ENCODE data around the gene BUD31.
"Not testable (repeated sequence)": the region's sequence is repeated elsewhere in the genome, so short reads cannot be mapped to it uniquely, and the experiment has no call there.

BUD31 gene

DNA sequence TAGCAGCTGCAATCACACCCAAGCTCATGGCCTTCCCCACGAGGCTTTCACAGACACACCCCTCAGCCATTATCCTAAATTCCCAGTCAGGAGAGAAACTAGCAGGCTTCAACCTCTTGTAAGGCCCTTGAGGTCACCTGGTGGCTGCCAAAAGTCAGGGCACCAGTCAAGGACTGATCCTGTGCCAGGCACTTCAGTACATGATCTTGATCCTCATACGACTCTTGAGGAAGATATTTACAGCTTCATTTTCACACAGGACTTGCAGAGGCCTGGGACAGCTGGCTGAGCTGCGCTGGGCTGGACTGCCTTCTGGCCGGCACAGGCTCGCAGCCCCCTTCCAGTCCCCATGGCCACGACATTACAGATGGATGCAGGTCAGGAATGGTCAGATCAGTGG, 9.2 kb upstream of the BUD31 start:
- DNase-seq (ENCODE audit: low read depth, low spot score), result no peak

DNA sequence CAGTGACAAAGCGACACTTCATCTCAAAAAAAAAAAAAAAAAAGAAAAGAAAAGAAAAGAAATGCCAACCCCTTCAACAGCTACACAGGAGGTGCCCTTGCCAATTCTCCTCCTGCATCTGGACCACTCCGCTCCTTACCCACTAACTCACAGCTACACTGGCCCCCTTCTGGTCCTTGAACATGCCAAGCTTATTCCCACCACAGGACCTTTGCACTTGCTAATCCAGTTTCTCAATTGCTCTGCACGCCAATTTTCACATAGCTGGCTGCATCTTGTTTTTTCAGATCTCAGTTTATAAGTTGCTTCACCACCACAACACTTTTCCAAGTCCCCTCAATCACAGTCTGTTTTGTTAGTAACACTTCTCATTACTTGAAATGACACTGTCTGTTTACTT, 5.9 kb upstream of the BUD31 start:
- DNase-seq (ENCODE audit: low read depth, low spot score), result no peak

DNA sequence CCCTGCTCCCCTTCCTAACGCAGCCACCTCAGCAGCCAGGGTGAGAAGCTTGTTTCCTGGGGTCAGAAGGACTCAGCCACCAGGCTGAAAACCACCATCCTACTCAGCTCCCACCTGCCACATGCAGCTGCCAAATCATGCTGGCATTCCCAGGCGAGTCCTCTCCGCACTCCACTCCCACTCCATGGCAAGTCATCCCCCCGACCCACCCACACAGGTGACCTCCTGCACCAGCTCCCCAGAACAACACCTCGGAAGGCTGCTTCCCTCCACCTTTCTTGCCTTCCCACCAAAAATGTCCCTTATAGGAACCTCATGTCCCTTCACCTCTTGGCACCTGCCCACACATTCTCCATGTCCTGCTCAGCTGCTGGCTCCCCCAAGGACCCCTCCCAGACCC, 5.0 kb upstream of the BUD31 start:
- DNase-seq (ENCODE audit: low read depth, low spot score), result no peak

DNA sequence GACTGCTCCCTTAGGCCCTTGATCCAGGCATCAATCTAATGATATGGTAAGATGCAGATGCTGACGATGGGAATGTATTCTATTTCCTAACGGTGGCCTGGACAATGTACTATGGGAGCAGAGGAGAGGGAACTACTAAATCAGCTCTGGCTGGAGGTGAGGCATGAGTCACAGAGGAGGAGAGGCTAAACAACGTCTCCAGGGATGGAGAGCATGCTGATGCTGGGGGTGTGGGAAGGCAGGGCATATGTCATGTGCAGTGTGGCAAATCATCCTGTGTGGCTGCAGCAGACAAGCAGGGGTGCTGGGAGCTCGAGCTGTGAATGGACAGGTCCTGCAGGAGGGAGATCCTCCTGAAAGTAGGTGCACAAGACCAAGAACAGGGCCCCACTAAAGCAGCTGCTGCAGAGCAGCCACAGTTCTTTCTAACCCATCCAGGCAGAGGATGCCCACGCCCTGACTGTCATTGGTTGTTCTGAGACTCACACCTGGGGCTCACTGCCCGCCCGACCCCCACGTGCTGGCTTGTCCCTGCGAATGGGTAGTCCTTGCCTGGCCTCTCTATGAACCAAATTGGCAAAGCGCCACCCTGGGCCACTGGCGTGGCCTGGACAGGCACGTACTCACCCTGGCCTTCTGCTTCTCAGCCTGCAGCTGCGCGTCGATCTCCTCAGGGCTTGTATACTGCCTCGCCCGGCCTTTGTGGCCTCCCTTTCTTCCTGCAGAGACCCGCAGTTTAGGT, 4.4 kb upstream of the BUD31 start:
- DNase-seq (ENCODE audit: low read depth, low spot score), result no peak

DNA sequence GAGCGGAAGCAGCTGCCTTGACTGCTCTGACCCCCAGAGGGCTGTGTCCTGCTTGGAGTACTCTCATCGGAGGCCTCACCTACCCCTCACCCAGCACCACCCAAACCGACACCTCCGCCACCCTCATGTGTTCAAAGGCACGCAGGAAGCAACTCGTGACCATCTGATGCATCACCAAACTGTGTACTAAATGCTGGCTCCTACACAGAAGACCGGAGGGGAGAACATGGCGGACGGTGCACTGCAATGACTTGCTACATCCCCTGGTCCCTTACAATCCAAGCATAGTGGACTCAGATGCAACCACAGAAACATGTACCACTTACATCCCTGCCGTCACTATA, 3.8 kb upstream of the BUD31 start:
- DNase-seq (ENCODE audit: low read depth, low spot score), result no peak

DNA sequence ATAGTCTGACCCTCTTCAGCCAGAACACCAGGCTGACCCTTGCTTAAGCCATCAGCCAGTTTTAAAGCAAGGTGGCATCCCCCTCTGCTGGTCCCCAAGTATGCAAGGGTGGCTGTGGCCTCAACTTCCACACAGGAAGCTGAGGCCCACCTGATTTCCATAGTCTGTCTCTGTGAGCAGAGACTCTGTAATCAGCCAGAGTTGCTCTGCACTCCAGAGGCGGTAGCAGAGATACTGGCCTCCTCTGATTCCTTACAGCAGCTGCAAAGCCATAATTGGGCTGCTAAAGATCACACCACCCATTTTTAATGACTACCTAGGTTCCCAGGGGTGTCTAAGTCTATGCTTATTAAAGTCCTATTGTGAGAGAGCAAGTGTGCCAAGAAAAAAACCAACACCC, 2.2 kb upstream of the BUD31 start:
- DNase-seq (ENCODE audit: low read depth, low spot score), result no peak

DNA sequence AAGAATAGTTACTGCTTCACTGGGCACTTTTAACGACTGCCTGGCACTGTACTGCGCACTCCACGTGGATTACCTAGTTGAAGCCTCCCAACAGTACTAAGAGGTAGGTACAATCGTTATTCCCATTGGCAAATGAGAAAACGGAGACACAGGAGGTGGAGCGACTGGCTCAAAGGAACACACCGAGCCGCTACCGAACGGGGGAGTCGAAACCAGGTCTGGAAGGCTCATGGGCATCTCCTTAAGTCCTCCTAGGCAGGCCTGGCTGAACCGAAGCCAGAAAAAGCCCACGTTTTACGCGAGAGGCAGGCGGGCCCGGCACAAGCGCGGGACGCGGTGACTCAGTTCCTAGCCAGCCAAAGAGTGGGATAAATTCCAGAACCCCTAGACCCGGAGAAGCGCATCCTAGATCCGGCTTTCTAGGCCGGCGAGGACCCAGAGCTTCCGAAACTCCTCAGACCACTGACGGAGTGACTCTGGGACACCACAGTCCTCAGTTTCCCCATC, 844 bp upstream of the BUD31 start:
- DNase-seq (ENCODE audit: low read depth, low spot score), result no peak

DNA sequence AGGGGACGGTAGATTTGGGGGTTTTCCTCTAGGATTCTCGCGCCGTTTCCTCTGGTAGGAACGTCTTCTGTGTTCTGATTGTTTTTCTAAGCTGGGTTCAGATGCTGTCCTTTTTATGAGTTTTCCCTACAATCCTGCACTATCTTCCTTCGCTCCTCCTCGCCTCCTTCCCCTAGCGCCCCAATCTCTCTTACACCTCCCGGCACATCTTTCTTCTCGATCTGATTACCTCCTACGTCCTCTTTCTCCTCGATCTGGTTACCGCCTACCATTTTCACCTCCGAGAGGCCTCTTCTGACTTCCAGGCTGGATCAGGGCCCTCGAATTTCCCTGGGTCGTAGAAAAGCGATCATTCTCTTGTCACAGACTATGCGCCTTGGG, 413 bp downstream of the BUD31 start:
- DNase-seq (ENCODE audit: low read depth, low spot score), result no peak

DNA sequence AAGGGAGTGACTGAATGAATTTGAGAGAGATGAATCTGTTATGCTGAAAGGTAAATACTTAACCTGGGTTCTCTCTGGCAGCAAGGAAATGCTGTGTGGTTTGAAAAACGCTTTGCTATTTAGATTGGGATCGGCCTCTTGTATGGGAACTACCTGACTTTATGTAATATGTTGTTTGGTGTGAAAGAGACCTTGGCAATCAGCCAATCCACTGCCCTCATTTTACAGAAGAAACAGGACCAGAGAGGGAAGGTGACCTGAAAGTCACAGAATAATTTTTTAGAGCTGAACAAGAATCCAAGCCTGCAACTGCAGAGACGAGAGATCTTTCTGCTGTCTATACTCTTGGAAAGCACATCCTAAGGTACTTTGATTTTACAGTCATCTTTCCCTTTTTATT, 1.0 kb downstream of the BUD31 start:
- DNase-seq (ENCODE audit: low read depth, low spot score), result no peak

DNA sequence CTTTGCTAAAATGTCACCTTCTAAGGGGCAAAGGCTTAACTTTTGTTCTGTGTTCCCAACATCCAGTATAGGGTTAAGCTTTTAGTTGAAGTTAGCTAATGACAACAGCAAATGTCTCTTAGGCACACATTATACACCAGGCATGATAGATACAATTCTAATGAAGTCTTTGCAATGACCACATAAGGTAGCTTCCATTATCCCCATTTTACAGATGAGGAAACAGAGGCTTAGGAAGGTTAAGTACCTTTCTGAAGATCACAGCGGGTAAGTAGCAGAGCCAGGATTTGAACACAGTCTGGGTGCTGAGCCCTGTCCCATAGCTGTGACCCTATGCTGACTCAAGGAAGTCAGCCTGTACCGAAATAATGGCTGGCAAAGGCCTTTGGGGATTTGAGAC, 1.9 kb downstream of the BUD31 start:
- no peak for DNase-seq (ENCODE audit: low read depth, low spot score)

DNA sequence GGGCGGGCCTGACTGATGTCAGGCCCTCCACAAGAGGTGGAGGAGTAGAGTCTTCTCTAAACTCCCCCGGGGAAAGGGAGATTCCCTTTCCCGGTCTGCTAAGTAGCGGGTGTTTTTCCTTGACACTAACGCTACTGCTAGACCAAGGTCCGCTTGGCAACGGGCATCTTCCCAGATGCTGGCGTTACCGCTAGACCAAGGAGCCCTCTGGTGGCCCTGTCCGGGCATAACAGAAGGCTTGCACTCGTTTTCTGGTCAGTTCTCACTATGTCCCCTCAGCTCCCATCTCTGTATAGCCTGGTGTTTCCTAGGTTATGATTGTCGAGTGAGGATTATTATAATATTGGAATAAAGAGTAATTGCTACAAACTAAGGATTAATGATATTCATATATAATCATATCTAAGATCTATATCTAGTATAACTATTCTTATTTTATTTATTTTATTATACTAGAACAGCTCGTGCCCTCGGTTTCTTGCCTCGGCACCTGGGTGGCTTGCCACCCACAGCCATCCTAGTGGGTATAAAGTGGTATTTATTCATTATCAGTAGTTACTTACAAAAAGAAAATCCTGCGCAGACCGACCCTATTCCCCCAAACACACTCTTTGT, 6.9 kb downstream of the BUD31 start:
- DNase-seq (ENCODE audit: low read depth, low spot score), result not testable (repeated sequence)

DNA sequence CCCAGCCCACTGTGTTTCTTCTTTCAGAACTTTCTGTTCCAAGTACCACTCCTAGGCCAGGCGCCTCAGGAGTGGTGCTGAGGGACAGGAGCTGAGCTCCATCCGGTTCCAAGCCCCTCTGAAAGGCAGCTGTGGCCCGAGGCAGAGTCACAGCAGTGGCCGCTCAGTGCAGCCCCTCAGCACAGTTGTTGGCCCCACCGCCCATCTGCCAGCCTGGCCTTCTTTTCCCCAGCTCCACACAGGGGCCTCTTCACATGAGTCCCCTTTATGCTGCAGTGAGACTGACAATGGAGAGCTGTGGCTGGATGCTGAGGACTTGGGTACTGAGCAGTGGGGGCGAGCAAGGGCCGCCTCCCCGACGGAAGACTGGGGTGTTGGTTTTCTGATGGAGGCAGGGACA, 9.5 kb downstream of the BUD31 start:
- DNase-seq (ENCODE audit: low read depth, low spot score), result no peak

DNA sequence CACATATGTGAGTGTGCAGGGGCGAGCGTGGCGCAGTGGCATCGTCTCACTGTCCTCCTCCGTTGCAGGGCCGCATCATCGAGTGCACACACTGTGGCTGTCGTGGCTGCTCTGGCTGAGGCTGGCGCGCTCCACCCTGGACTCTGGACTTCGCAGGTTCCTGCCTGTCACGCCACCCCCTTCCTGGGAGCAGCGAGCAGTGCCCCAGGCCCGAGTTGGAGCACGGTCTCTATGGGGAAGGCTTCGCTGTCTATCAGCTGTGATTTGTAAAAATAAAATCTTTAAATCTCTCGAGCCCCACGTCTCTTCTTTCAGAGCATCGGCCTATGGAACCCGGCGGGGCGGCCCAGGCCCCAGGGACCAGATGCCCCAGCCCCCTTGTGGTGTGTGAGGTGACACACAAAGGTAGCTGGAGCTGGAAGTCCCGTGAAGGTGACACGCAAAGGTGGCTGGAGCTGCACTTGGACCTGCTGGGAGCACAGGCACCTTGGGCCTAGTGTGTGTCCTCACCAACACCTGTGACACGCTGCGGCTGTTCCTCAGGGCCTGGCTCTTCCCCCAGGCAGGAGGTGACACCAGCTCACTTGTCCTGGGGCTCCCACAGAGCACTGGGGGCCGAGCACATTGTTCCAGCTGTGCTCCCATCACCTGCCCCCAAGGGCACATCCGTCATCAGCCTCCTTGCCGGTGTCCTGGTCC, 10.7 kb downstream of the BUD31 start:
- no peak for DNase-seq (ENCODE audit: low read depth, low spot score)

DNA sequence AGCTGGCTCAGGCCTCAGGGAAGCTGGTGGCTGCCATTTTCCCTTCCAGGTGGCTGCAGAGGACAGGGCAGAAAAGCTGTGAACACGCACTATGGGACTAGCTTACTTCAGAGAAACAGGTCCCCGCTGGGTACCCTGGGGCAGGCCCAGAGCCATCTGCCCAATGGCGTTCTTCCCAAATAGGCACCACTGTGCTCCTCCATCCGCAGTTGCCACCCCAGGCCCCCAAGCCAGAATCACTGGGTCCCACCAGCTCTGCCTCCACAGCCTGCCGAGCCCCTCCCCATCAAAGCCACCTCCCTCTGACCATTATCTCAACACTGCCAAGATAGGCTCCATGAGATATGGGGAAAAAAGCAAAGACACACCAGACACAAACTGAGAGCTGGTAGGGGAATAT, 11.4 kb downstream of the BUD31 start:
- DNase-seq (ENCODE audit: low read depth, low spot score), result no peak

DNA sequence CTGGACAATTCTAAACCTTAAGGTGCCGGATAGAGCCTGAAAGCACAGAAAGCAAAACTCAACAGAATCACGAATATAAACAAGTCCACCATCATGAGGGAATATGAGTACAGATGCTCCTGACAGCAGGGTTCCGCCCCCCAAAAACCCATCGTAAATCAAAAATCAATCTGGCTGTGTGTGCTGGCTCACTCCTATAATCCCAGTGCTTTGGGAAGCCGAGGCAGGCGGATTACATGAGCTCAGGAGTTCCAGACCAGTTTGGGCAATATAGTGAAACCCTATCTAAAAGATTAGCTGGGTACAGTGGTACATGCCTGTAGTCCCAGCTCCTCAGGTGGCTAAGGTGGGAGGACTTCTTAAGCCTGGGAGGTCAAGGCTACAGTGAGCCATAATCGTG, 12.2 kb downstream of the BUD31 start:
- no peak for DNase-seq (ENCODE audit: low read depth, low spot score)

DNA sequence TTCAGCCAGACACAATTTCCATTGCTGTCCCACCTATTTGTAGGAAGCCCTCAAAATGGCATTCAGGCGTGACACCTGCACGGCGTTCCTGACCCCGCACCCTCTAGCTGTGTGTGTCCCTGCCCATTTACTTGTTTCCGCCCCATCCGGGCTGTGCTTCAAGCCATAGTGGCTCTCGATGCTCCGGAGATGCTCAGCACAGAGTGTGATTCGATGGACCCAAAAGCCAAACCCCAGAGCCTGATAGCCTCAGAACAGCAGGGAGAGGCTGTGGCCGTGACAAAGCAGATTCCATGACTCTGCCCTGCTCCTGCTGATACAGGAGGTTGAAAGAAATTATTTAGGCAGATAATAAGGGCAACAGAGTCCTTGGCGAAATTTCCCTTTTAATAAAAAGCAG, 13.4 kb downstream of the BUD31 start:
- no peak for DNase-seq (ENCODE audit: low read depth, low spot score)

DNA sequence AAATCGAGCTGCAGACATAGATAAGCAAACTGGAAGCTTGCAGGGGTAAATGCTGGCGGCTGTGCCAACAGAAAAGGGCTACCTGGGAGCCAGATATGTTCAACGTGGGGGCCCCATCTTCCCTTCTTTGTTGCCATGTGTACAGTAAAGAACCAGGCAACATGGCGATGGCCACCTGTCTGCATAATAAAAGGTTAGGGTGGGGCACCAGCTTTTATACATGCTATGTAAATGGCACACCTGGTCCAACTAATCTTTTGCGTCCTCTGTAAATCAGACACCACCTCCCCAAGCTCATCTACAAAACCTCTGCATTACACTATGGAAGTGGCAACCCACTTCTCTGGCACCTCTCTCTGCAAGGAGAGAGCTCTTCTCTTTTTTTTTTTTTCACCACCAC, 13.9 kb downstream of the BUD31 start:
- DNase-seq (ENCODE audit: low read depth, low spot score), result no peak

DNA sequence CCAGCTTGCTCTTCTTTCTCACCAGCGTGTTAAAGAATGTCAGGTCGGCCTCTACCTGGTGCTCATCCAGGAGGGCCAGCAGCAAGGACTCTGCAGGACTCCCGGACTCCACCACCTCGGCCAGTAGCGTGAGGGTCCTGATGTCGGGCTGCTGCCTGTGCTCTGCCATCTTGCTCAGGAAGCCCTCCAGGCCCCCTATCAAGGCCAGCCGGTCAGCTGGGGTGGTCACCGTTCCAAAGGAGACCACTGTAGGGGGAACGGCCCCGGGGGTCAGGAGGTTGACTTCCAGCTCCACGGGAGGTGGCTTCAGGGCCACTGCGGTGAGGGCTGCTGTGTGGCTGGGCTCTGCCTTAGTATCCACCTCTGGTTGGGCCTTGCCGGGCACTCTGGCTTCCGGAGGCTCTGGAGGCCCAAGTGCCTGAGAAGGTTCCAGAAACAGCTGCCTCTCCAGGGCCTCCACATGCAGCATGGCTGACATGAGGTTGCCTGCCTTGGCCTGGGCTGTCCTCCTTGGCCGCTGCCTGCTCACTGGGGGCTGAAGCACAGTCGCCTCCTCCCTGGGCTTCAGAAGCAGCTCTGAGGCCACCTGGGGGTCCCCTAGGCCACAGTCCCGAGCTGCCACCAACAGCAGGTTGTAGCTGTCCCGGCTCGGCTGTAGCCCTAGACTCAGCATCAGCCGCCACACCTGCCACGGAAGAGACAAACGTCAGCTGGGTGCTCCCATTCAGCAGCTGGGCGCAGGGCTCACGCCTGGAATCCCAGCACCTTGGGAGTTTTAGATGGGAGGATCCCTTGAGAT, 16.4 kb downstream of the BUD31 start:
- DNase-seq (ENCODE audit: low read depth, low spot score), result no peak

DNA sequence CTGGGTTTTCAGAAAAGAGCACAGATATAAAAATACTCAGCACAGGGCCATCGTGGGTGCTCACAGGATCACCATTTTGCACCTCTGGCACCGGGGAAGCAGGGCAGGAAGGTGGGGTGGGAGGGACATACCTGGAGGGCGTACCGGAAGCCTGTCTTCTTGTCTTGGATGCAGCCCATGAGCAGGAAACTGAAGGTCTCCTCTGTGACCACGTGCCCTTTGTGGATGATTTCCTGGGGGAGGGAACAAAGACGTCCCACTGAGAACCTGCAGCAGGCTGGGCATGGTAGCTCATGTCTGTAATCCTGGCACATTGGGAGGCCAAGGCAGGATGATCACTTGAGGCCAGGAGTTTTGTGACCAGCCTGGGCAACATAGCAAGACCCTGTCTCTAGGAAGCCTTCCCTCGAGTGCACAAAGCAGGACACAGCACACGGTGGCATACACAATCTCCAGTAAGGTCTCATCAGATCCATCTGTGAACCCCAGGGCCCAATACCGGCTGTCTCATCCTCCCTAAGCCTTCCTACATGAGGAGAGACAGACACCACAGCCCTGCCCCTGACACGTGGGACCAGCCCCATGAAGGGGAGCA, 20.3 kb downstream of the BUD31 start:
- DNase-seq (ENCODE audit: low read depth, low spot score), result no peak

DNA sequence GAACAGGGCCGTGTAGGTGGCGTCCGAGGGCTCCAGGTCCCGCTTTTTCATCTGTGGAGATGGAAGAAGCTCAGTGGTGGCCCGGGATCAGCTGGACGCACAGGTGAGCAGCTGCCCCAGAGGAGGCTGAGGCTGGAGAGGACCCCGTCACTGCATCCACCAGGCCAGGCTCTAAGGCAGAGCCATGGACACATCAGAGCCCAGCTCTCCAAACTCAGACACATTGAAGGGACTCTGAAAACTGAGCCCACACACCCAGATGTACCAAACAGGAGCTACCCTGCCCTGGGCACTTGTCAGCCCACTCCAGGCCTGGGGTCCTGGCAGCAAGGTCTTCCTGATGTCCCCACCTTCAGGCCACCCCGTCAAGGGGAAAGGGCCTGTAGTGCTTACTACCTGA, 21.0 kb downstream of the BUD31 start:
- DNase-seq (ENCODE audit: low read depth, low spot score), result no peak

DNA sequence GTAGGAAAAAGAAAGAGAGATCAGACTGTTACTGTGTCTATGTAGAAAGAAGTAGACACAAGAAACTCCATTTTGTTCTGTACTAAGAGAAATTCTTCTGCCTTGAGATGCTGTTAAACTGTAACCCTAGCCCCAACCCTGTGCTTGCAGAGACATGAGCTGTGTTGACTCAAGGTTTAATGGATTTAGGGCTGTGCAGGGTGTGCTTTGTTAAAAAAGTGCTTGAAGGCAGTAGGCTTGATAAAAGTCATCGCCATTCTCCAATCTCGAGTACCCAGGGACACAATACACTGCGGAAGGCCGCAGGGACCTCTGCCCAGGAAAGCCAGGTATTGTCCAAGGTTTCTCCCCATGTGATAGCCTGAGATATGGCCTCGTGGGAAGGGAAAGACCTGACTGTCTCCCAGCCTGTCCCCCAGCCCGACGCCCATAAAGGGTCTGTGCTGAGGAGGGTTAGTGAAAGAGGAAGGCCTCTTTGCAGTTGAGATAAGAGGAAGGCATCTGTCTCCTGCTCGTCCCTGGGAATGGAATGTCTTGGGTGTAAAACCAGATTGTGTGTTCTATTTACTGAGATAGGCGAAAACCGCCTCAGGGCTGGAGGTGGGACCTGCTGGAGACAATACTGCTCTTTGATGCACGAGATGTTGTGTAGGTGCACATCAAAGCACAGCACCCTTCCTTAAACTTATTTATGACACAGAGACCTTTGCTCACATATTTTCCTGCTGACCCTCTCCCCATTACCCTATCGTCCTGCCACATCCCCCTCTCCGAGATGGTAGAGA, 23.2 kb downstream of the BUD31 start:
- DNase-seq (ENCODE audit: low read depth, low spot score), result not testable (repeated sequence)

All from brain pericyte (primary cell).